ENCODE data around the gene PPP1R12B. TPM values are rescaled to one million over a fixed set of nuclear protein-coding genes. Genes with fewer than 3 reads are reported as not detected.

Gene PPP1R12B
- total RNA-seq, 1 donor = 21.6 TPM

DNA sequence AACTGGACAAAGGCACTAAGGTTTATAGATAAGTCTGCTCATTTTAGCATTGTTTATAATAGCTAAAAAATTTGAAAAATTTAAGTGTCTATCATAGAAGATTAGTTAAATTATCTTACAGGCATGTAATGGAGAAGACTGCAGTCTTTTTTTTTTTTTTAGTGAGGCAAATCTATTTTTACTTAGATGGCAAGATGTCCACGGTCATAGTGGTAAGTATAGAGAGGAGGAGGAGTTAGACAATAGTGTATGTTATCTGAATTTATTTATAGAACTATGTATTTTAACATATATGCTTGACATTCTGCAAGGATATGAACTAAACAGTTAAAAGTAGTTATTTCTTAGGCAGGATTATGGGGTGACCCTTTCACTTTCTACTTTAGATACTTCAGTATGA, 212.7 kb downstream of the PPP1R12B start:
- no peak overlapping the region for H3K4me3 ChIP-seq (ENCODE audit: low read depth, low read length)
- no peak for TF ChIP-seq CTCF (IDR thresholded peaks at IDR 0.05; ENCODE audit: insufficient read depth, low read depth, low read length)
- no peak for DNase-seq (ENCODE audit: low read depth)

DNA sequence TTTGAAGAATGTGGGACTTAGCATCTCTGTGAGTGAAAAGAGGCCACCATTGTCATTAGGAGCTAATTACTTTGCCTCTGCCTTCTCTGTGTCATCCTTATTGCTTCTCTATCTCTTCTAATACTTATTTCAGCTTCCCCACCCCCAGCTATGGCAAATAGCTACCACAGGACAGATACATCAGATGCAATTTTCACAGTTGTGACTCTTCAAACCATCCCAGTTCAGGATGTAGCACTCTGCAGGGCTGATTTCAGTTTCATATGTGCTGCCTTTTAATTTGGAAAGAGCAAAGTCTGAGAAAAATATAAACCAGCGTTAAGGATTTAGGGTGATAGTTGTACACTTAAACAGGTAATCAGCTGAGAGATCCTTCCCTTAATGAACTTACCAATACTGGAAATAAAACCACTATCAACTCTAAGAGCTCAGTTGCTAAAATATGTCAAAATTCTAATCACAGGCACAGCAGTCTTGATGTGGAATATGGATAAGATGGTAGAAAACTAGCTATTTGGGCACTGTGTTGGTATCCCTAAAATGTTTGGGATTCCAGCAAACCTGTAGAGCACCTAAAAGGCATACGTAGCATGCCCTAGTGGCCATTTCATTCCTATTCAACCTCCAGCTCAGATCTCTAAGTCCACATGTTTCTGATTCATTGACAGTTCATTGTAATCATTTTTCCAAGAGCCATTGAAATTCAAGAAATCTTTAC, 213.4 kb downstream of the PPP1R12B start:
- DNase-seq (ENCODE audit: low read depth) = no peak
- no peak overlapping the region for H3K4me3 ChIP-seq (ENCODE audit: low read depth, low read length)
- no peak for TF ChIP-seq CTCF (IDR thresholded peaks at IDR 0.05; ENCODE audit: insufficient read depth, low read depth, low read length)

- no peak for DNase-seq (ENCODE audit: low read depth)
- TF ChIP-seq CTCF (IDR thresholded peaks at IDR 0.05; ENCODE audit: insufficient read depth, low read depth, low read length) = no peak
These were observed 214.1 kb downstream of the PPP1R12B start for GRCh38 chr1:202562444-202563060.

DNA sequence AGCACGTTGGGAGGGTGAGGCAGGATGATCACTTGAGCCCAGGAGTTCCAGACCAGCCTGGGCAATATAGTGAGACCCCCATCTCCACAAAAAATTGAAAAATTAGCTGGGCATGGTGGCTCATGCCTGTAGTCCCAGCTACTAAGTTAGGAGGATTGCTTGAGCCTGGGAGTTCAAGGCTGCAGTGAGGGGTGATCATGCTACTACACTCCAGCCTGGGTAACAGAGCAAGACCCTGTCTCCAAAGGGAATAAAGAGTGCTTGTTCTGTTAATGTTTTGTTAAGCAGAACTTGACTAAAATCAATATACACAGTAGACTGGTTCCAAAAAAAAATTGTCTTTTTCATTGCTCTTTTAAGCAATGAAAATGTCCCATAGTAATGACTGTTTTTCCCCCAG, 215.3 kb downstream of the PPP1R12B start:
- DNase-seq (ENCODE audit: low read depth) = no peak
- no peak overlapping the region for H3K4me3 ChIP-seq (ENCODE audit: low read depth, low read length)
- no peak for TF ChIP-seq CTCF (IDR thresholded peaks at IDR 0.05; ENCODE audit: insufficient read depth, low read depth, low read length)

More at GRCh38 chr1:202562444-202563060, 214.1 kb downstream of the PPP1R12B start:
- H3K4me3 ChIP-seq (ENCODE audit: low read depth, low read length) = no peak overlapping the region

GRCh38 chr1:202564958-202565495, 216.5 kb downstream of the PPP1R12B start:
- no peak for DNase-seq (ENCODE audit: low read depth)
- no peak overlapping the region for H3K4me3 ChIP-seq (ENCODE audit: low read depth, low read length)
- no peak for TF ChIP-seq CTCF (IDR thresholded peaks at IDR 0.05; ENCODE audit: insufficient read depth, low read depth, low read length)

DNA sequence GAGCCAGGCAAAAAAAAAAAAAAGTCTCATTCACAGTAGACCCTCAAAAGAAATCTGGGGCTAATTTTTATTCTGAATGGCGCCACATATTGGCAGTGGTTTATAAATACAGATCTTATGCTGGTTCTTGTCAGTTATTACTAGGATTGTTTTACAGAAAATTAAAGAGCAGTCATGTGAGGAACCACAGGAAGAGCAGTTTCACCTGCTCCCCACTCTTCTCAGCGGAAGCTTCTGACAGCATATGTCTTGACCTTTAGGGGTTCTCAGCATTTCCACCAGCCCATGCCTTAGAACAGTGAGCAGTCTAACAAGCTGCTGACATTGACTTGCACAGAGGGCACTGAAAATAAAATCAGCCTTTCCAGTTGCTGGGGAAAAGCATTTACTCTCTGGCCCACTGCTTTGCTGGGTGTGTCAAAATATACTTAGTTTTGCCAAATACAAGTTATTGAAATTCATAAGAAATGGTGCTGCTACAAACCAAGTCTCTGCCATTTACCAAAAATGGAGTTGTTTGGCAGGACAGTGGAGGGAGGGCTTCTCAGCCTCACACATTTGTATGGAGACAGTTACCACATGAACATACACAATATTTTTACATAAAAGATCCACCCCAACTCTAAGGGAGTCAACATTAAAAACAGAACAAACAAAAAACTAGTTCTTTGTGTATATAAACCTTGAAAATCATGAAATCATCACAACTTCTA, 217.5 kb downstream of the PPP1R12B start:
- H3K4me3 ChIP-seq (ENCODE audit: low read depth, low read length) = no peak overlapping the region
- TF ChIP-seq CTCF (IDR thresholded peaks at IDR 0.05; ENCODE audit: insufficient read depth, low read depth, low read length) = no peak
- DNase-seq (ENCODE audit: low read depth) = no peak

Data from fibroblast of villous mesenchyme (primary cell).